Activated CD4-positive, alpha-beta T cell treated with anti-CD3 and anti-CD28 coated beads for 4 hours (primary cell): ENCODE data around the gene PMAIP1.
A peak's percentile ranks its signal among the peaks of the same experiment; 100 is the strongest.
"Not testable (repeated sequence)": the region's sequence is repeated elsewhere in the genome, so short reads cannot be mapped to it uniquely, and the experiment has no call there.

Source experiments
- DNase-seq, 2 donors: peaks; one replicate each; pipeline ENCODE4 v3.0.0-alpha.2; 2020

Gene PMAIP1

DNA sequence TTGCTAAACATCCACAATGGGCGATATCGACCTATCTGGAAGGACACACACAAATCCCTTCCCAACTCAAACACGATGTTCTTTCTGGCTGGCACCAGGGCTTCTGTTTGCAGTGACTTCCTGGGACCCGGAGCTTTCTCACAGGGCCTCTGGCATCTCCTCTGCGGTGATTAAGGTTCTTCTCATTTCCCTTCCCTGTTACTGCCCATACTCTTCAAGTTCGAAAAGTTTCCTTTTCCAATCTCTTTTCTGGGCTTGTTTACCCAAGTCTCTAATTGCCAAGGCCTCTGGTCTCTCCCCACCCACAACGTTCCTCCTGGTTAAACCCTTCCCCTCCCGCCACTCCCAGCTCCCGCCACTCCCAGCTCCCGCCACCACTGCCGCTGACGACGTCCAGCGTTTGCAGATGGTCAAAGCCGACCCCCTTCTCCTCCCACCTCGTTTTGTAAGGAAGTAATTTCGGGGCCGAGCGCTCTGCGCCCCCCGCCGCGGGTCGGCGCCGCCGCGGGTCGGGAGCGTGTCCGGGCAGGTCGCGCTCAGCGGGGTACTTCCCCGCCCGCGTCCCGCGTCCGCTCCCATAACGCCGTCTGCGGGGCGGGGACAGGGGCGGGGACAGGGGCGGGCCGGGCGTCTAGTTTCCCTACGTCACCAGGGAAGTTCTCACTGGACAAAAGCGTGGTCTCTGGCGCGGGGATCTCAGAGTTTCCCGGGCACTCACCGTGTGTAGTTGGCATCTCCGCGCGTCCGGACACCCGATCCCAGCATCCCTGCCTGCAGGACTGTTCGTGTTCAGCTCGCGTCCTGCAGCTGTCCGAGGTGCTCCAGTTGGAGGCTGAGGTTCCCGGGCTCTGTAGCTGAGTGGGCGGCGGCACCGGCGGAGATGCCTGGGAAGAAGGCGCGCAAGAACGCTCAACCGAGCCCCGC is at the start of gene PMAIP1:
TSS of gene PMAIP1 (plus strand) at position 699 of the 924 bp plus-strand sequence. CDS start at position 881, 182 bp downstream.
- peak; percentile 84 to 88 for DNase-seq

DNA sequence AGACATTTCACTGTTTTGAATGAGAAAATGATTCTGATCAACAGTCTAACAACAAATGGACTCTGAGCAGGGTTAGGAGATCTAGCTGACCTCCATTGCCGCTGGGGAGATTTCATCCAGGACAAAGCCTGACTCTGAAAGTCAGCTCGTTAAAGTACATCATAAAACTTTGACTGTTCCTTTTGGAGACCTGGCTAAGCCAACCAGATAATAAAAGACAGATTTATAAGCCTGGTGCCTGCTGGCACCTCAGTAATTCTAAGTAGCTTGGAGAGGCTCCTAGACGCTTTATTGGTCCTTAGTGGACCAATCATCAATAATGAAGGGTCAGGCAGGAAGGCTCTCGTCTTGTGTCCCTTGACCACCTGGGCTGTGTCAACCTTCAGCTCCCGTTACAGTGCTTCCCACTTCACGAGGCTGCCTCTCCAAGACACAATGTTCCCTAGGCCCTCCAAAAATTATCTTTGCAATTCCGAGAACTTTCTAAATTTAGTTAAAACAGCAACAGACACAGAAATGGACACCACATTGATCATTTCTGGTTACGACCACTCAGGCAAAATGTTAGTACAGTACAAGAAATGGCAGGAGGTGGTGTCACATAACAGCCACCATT is 47.9 kb upstream of the PMAIP1 start:
- no peak for DNase-seq

DNA sequence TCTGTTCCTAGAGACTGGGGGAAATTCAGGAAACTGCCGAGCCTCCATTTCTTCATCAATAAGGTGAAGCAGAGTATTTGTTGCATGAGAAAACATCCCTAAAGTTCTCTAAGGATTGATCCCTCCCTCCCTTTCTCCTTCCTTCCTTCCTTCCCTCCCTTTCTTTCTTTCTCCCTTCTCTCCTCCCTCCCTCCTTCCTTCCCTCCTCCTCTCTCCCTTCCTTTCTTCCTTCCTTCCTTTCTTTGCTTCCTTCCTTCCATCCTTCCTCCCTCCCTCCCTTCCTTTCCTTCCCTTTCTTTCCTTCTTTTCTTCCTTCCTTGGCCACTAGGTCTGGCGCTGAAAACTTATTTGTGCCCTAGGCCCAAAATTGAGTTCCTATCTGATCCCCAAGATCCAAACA is 47.2 kb upstream of the PMAIP1 start:
- DNase-seq: no peak

DNA sequence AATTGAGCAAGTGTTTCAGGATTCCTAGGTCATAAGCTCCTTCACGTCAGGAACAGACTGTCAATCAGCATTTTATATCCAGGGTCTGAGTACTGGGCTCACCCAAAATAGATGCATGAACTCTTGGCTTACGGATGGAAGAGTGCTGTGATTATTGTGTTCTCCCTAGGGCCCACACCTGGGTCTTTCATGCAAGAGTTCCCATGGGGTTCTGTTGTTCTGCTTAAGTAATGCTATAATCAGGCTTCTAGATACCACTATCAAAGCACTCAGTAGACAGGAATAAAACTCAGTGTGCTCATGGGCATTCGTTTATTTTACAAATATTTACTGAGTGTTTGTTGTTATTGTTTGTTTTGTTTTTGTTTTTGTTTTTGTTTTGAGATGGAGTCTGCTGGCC is 46.4 kb upstream of the PMAIP1 start:
- DNase-seq: no peak

DNA sequence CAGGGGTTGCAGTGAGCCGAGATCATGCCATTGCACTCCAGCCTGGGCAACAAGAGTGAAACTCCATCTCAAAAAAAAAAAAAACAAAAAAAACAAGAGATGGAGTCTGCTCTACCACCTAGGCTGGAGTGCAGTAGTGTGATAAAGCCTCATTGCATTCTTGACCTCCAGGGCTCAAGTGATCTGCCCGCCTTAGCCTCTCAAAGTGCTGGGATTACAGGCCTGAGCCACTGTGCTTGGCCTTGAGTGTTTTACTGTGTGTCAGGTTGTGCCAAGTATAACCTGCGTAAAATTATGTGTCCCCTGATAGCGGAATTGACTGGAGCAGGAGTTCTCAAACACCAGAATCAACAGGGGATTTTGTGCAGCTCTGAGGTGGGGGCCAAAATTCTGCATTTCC is 45.8 kb upstream of the PMAIP1 start:
- not testable (repeated sequence) for DNase-seq

DNA sequence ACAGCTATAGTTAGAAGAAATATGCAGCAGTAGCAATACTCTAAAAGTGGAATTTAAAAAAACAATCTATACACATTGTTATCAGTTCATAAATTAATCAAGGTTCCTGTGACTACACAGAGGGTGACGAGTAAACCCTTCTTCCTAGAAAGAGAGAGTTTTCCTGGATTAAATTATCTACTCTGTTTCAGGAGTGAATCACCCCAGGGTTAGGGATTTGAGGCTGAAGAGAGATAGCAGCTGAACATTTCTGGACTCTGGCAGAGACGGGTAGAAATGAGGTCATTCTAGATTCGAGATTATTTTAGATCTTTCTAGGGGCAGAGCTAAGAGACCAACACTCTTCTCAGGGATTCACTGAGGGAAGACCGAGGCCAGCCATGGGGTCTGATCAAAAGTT is 38.8 kb upstream of the PMAIP1 start:
- DNase-seq: no peak

- DNase-seq: no peak
These were observed 37.6 kb upstream of the PMAIP1 start for GRCh38 chr18:59861963-59862819.

DNA sequence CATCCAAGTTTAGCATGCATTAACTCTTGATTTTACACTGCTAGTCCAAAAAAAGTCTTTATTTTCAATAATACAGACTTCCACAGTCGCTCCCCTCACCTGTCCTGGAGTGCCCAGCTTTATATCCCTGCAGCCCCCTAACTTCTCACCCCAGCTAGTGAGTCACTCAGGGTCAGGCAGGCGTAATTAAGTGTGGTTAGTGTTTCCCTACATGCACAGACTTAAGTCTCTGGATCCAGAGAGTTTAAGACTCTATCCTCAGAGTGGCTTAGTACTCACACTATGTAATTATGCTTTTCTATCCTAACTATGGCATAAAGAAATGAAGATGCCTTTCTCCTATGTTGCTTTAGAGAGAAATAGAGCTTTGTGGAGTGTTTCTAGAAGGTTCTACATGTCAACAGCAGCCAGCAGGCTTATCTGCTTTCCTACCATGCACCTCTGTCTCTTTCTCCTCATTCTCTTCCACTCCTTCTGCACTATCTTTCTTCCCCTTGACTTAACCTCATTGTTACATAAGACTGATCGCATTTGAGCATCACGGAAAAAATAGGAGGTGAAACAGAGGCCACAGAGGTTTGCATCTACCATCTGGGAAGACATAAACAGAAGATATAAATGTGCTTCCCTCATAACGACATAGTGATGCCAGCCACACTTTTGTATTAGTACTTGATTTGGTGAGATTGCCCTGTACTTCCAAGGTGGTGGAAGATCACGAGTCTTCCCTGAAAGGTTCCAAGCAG is 34.4 kb upstream of the PMAIP1 start:
- no peak for DNase-seq

- no peak for DNase-seq
These were observed 33.1 kb upstream of the PMAIP1 start for GRCh38 chr18:59866551-59867269.

DNA sequence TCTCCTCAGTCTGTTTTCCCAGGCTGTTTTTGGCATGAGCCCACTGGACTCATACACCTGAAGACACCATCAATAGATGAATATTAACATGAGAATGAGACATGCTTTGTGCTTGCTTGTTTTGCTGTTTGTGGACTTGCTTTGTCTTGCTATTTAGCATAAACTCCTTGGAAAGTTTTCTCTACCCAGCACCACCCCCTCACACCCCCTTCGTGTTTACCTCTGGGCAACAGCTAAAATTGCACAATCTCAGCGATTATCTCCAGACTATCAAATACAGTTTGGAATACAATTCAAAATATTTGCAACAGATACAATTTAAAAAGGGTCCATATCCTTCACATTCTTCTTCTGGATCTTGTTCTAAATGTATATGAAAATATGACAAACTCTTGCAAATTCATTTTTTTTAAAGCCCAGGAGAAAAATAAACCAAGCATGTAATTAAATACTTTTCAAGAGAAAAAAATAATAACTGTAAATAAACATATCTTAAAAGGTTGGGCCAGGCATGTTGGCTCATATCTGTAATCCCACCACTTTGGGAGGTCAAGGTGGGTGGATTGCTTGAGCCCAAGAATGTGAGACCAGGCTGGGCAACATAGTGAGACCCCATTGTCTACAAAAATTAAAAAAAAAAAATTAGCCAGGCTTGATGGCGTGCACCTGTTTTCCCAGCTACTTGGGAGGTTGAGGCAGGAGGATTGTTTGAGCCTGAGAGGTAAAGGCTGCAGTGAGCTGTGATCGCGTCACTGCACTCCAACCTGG is 32.3 kb upstream of the PMAIP1 start:
- no peak for DNase-seq

DNA sequence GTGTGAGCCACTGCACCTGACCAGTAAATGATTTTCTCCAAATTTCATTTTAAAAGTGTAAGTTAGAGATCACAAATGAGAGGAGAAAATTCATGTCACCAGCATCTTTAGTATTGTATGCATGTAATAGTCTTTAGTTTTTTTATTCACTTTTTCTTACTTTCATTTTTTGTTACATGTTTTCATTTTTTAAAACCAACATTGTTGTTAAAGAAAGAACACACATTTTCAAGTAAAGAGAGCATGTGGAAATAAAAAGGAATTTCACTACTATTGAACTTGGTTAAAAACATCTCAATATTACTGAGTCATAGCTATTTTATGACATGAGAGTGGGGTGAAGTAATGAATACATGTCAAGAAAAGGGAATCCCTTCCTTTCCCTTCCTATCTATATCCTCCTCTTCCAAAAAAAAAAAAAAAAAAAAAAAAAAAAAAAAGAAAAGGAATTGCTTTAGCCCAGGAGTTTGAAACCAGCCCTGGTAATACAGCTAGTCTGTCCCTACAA is 29.1 kb upstream of the PMAIP1 start:
- DNase-seq: no peak

DNA sequence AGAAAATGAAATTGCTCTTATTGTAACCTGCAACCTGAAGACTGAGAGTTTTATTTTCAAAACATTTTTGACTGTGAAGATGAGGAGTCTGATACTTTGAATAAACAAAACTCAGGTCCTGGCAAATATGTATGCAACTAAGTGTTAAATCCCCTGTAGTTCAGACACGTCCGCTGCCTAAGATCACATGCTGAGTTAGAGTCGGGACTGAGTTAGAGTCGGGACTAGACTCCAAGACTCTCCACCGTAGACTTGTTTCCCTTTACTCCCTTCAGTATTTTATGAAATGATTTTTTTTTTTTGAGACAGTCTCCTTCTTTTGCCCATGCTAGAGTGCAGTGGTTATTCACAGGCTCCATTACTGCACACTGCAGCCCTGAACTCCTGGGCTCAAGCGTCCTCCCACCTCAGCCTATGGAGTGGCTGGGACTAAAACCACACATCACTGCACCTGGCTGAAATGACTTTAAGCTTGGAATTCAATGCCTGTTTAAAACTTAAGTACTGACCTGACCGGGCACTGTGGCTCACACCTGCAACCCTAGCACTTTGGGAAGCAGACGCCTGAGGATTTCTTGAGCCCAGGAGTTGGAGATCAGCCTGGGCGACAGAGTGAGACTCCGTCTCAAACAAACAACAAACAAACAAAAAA is 28.0 kb upstream of the PMAIP1 start:
- no peak for DNase-seq

GRCh38 chr18:59873641-59874040 is 26.2 kb upstream of the PMAIP1 start:
- DNase-seq: no peak

- no peak for DNase-seq
These were observed 25.6 kb upstream of the PMAIP1 start for GRCh38 chr18:59874166-59874565.

DNA sequence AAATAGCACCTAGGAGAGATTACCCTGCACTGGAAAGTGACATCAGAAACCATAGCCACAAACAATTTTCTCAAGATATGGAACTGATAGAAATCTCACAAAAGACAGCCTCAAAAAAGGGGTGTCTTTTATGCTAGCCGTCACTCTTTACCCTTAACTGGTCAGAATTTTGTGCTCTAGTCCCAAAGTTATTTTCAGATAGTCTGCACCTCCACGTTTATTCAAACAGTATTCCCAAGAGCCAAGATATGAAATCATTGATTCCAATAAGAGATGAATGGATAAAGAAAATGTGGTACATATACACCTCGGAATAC is 23.5 kb upstream of the PMAIP1 start:
- DNase-seq: no peak

- DNase-seq: no peak
These were observed 22.4 kb upstream of the PMAIP1 start for GRCh38 chr18:59877361-59877760.

GRCh38 chr18:59878644-59879043 is 21.2 kb upstream of the PMAIP1 start:
- DNase-seq: no peak

DNA sequence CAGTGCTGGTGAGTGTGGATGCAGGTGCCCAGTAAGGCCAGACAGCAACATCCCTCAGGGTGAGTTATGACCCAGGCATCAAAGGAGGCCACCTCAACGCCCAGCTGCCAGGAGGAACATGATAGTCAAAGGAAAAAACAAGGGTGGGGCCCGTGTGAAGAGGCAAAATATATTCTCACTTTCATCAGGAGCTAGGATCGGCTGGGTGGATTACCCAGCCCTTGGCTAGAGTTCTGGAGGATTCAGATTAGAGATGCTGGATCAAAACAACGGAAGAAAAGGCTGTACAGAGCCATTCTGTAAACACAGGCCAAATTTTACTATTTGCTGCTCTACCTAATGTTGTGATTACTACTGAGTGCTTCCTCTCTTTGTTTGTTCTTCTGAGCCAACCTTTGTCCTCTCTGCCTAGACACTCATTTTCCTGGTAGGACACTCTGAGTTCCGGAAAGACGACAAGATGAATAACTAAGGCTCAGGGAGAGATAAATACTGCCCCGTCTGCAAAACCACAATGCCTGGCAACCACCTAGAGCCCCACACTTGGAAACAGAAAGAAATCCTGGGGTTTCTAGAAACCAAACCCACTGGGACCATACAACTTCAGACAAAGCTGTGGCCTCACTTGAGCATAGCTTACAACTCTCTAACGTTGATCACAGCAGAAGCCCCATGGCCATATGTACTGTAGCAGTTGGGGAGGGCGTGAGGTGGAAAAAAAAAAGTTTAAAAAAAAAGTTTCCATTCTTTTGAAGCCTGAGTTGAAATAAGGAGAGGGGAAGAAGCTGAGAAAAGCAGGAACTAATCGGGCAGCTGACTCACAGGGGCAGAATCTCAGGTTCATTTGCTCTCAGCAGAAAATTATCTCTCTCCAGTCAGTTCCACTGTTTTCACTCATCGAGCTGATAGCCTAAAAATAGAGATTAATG is 17.8 kb upstream of the PMAIP1 start:
- DNase-seq: no peak

DNA sequence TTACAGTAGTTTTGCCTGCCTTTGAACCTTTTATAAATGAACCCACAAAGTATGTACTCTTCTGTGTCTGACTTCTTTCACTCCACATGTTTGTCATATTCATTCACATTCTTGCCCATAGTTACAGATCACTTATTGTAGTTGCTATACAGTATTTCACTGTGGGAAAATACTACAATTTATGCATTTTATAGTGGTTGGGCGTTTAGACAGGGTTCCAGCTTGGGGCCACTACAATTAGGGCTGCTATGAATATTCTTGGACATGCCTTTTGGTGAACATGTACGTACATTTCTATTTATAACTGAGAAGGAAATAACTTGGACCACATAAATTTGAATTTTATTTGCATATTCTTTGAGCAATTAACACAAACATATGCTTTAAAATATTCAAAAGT is 15.4 kb upstream of the PMAIP1 start:
- no peak for DNase-seq
